Colonic mucosa (tissue), 4 donors: ENCODE data around the gene ADAMTS17. TPM values are rescaled to one million over a fixed set of nuclear protein-coding genes. Genes with fewer than 3 reads are reported as not detected.

Experiments
- DNase-seq: peaks from one replicate; pipeline ENCODE4 v3.0.0-alpha.2; 2020
- H3K27ac ChIP-seq: fragments of 200-600 bp; one replicate; pipeline ENCODE4 v1.8.0; 2021
- H3K27me3 ChIP-seq: fragments of 200-600 bp; one replicate; pipeline ENCODE4 v1.8.0; 2021
- H3K36me3 ChIP-seq: fragments of 200-600 bp; one replicate; pipeline ENCODE4 v1.8.0; 2021
- H3K4me1 ChIP-seq: fragments of 200-600 bp; one replicate; pipeline ENCODE4 v1.8.0; 2021; ENCODE audit warnings: mild to moderate bottlenecking
- H3K4me3 ChIP-seq: fragments of 200-600 bp; one replicate; pipeline ENCODE4 v1.8.0; 2021
- H3K9ac ChIP-seq, 2 donors: one replicate each; pipeline ENCODE4 v1.7.0; 2013; ENCODE audit warnings: control low read depth in 2 of 2, low read depth in 2 of 2, low read length in 2 of 2
- H3K9me3 ChIP-seq: fragments of 200-600 bp; one replicate; pipeline ENCODE4 v1.8.0; 2021
- CTCF ChIP-seq: fragments of 200-600 bp; IDR thresholded peaks from one replicate; pipeline ENCODE4 v1.8.0; 2022; ENCODE audit warnings: antibody characterized with exemption, mild to moderate bottlenecking
- intact Hi-C: fragments of 100-400 bp; cut with DNase I; formaldehyde crosslinking; loops from one replicate; pipeline ENCODE4 v1.14.1; 2022
- total RNA-seq, 2 donors: library from RNA; stranded (reverse); fragmentation: NEBNext Ultra II Directional in 1 of 2; extraction: Animal tissue kit (Norgen Biotek cat#: 25700) in 1 of 2; gene quantifications; one replicate each; pipeline ENCODE4 v1.2.1, GENCODE V29; 2021
- donor health status: healthy.
- donor health status: DM: no; HTN: no; CAD: no.
- donor health status: DM: no; HTN: no; CAD: no.

ADAMTS17 gene
- total RNA-seq, 2 donors from 2014 or later = 4.2 to 8.3 TPM

- Histone ChIP-seq H3K27ac (no peak overlapping the region), H3K9me3 (no peaks in the 10 kb centered on the region), H3K36me3 (no peaks in the 10 kb centered on the region), H3K9ac (no peak overlapping the region), H3K4me1 (no peaks in the 10 kb centered on the region), H3K27me3 (no peaks in the 10 kb centered on the region), H3K4me3 (no peak overlapping the region)
- intact Hi-C loops = no loop called here
- TF ChIP-seq CTCF = no peak
- no peak for DNase-seq
Measured at GRCh38 chr15:100196326-100197058, 145.3 kb downstream of the ADAMTS17 start.

- Histone ChIP-seq H3K27ac (no peak overlapping the region), H3K4me1 (no peaks in the 10 kb centered on the region), H3K27me3 (no peaks in the 10 kb centered on the region), H3K4me3 (no peak overlapping the region), H3K36me3 (no peaks in the 10 kb centered on the region), H3K9me3 (no peaks in the 10 kb centered on the region), H3K9ac (no peak overlapping the region)
- no peak for DNase-seq
- no peak for TF ChIP-seq CTCF
- intact Hi-C loops = no loop called here
Measured at GRCh38 chr15:100194996-100195395, 146.8 kb downstream of the ADAMTS17 start.

GRCh38 chr15:100193277-100193860, 148.4 kb downstream of the ADAMTS17 start:
- TF ChIP-seq CTCF = no peak
- no peak overlapping the region for H3K27ac ChIP-seq
- intact Hi-C loops = no loop called here
- no peak overlapping the region for H3K9ac ChIP-seq
- no peaks in the 10 kb centered on the region for H3K9me3 ChIP-seq
- no peaks in the 10 kb centered on the region for H3K27me3 ChIP-seq
- no peaks in the 10 kb centered on the region for H3K4me1 ChIP-seq
- no peak overlapping the region for H3K4me3 ChIP-seq
- DNase-seq = no peak
- no peaks in the 10 kb centered on the region for H3K36me3 ChIP-seq

- no peak for DNase-seq
- H3K36me3 ChIP-seq = no peaks in the 10 kb centered on the region
- TF ChIP-seq CTCF = no peak
- no peaks in the 10 kb centered on the region for H3K27me3 ChIP-seq
- intact Hi-C loops = no loop called here
- no peak overlapping the region for H3K9ac ChIP-seq
- H3K9me3 ChIP-seq = no peaks in the 10 kb centered on the region
- no peak overlapping the region for H3K4me3 ChIP-seq
- H3K4me1 ChIP-seq = no peaks in the 10 kb centered on the region
- no peak overlapping the region for H3K27ac ChIP-seq
Measured at GRCh38 chr15:100192097-100193080, 149.4 kb downstream of the ADAMTS17 start.

- Histone ChIP-seq H3K4me1 (no peaks in the 10 kb centered on the region), H3K9me3 (no peaks in the 10 kb centered on the region), H3K9ac (no peak overlapping the region), H3K27ac (no peak overlapping the region), H3K27me3 (no peaks in the 10 kb centered on the region), H3K4me3 (no peak overlapping the region), H3K36me3 (no peaks in the 10 kb centered on the region)
- no peak for TF ChIP-seq CTCF
- intact Hi-C loops = no loop called here
- DNase-seq = no peak
Measured at GRCh38 chr15:100191161-100191560, 150.6 kb downstream of the ADAMTS17 start.
